Retinal pigment epithelial cell (primary cell): ENCODE results near the gene BCL2.

Experiments used
- DNase-seq: peaks from one replicate; pipeline ENCODE4 v3.0.0-alpha.2; 2010; ENCODE audit warnings: low read depth
- H3K4me3 ChIP-seq: 2 replicates; pipeline ENCODE4 v1.5.1; 2011; ENCODE audit warnings: mild to moderate bottlenecking, low read length, control low read depth, moderate library complexity
- TF ChIP-seq, protein P1 (sequence below): conservative IDR thresholded peaks from 2 replicates; pipeline ENCODE4 v1.5.1; 2011; ENCODE audit warnings: low read depth, low read length, control low read depth, inconsistent platforms

The BCL2 gene

GRCh38 chr18:63356272-63356896 is 36.8 kb upstream of the BCL2 start:
- no peak overlapping the region for H3K4me3 ChIP-seq
- no peak for DNase-seq
- TF ChIP-seq, protein P1, sequence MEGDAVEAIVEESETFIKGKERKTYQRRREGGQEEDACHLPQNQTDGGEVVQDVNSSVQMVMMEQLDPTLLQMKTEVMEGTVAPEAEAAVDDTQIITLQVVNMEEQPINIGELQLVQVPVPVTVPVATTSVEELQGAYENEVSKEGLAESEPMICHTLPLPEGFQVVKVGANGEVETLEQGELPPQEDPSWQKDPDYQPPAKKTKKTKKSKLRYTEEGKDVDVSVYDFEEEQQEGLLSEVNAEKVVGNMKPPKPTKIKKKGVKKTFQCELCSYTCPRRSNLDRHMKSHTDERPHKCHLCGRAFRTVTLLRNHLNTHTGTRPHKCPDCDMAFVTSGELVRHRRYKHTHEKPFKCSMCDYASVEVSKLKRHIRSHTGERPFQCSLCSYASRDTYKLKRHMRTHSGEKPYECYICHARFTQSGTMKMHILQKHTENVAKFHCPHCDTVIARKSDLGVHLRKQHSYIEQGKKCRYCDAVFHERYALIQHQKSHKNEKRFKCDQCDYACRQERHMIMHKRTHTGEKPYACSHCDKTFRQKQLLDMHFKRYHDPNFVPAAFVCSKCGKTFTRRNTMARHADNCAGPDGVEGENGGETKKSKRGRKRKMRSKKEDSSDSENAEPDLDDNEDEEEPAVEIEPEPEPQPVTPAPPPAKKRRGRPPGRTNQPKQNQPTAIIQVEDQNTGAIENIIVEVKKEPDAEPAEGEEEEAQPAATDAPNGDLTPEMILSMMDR: no peak

- TF ChIP-seq, protein P1: no peak
- DNase-seq: no peak
- no peak overlapping the region for H3K4me3 ChIP-seq
Observed at GRCh38 chr18:63350230-63350629, 30.7 kb upstream of the BCL2 start.

DNA sequence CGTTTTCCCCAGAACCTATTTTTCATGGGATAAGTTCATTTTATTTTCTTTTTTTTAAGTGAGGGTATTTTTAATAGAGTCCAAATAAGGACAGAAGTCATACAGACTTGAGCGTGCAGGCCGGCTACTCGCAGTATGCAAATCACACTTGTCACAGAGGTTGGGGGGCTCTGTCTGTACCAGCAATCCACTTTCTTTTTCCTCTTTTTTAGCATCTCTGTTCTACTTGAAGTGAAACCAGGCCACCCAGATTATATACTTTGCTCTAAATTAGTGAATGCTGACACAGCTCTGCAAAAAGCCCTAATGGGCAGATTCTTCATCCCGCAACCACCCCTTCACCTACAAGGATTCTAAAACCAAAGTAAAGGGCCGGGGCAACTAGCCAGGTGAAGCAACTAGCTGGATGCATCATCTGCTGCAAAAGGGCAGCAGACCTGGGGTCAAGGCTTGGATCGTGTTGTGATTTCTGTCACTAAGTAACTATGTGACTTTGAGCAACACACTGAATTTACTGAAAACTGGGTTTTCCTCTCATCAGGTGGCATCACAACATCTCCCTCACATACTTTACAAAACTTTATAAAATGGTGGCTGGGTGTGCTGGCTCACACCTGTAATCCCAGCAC is 29.1 kb upstream of the BCL2 start:
- H3K4me3 ChIP-seq: no peak overlapping the region
- TF ChIP-seq, protein P1: no peak

GRCh38 chr18:63346480-63347183 is 27.1 kb upstream of the BCL2 start:
- TF ChIP-seq, protein P1: no peak
- H3K4me3 ChIP-seq: no peak overlapping the region
- DNase-seq: no peak

More for the DNA sequence above, 29.1 kb upstream of the BCL2 start:
- DNase-seq: no peak

DNA sequence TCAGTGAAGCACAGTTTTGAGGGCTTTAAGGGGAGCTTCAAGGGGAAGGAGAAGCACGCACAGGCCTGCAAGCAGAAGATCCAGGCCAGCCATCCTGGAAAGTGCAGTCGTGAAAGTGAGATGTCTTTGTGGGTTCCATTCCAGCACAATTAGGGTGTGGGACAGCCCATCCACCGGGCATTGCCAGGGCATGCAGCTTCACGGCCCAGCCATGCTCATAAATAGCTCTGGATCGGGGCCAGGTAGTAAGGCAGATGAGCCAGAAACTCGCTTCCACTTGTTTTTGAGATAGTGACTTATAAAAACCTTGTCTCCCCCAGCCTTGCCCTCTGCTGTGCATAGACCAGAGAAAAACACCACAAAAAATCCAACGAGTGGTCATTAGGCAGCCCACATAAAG is 26.5 kb upstream of the BCL2 start:
- no peak for DNase-seq
- no peak overlapping the region for H3K4me3 ChIP-seq
- TF ChIP-seq, protein P1: no peak

- TF ChIP-seq, protein P1: no peak
- no peak for DNase-seq
- H3K4me3 ChIP-seq: no peak overlapping the region
Observed at GRCh38 chr18:63344918-63345317, 25.3 kb upstream of the BCL2 start.
